Retinal pigment epithelial cell (primary cell): ENCODE data around the gene JAZF1.

Experiments used
- DNase-seq: peaks from one replicate; pipeline ENCODE4 v3.0.0-alpha.2; 2010; ENCODE audit warnings: low read depth
- H3K4me3 ChIP-seq: 2 replicates; pipeline ENCODE4 v1.5.1; 2011; ENCODE audit warnings: mild to moderate bottlenecking, low read length, control low read depth, moderate library complexity
- TF ChIP-seq, protein P1 (sequence below): conservative IDR thresholded peaks from 2 replicates; pipeline ENCODE4 v1.5.1; 2011; ENCODE audit warnings: low read depth, low read length, control low read depth, inconsistent platforms

Gene JAZF1

GRCh38 chr7:28180364-28181147 is at the start of gene JAZF1:
JAZF1 (minus strand) TSS chr7:28180795.
- peak within 1 kb of the TSS; percentile 70 for H3K4me3 ChIP-seq
- DNase-seq, result no peak
- TF ChIP-seq, protein P1, sequence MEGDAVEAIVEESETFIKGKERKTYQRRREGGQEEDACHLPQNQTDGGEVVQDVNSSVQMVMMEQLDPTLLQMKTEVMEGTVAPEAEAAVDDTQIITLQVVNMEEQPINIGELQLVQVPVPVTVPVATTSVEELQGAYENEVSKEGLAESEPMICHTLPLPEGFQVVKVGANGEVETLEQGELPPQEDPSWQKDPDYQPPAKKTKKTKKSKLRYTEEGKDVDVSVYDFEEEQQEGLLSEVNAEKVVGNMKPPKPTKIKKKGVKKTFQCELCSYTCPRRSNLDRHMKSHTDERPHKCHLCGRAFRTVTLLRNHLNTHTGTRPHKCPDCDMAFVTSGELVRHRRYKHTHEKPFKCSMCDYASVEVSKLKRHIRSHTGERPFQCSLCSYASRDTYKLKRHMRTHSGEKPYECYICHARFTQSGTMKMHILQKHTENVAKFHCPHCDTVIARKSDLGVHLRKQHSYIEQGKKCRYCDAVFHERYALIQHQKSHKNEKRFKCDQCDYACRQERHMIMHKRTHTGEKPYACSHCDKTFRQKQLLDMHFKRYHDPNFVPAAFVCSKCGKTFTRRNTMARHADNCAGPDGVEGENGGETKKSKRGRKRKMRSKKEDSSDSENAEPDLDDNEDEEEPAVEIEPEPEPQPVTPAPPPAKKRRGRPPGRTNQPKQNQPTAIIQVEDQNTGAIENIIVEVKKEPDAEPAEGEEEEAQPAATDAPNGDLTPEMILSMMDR, result no peak

GRCh38 chr7:28230261-28230660 is 49.7 kb upstream of the JAZF1 start:
- no peak for DNase-seq
- TF ChIP-seq, protein P1, result no peak
- H3K4me3 ChIP-seq, result no peak overlapping the region

DNA sequence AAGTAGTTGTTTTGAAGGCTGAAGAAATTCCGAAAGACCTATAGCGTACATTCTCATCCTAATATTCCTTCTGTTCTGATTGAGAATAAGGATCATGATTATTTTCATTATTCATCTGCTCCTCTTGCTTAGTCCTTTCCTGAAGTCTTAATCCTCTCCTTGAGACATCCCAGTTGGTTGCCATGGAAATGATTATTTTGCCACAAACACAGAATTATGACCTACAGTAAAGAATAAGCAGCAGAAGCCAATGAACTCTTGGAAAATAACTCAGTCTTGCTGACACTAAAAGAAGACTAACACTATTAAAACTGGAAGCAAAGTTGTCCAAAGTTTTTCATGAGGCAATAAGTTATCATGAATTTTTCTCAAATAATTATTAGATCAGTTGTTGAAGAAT is 47.8 kb upstream of the JAZF1 start:
- TF ChIP-seq, protein P1, result no peak
- peak; percentile 48 for DNase-seq
- H3K4me3 ChIP-seq, result no peak overlapping the region

DNA sequence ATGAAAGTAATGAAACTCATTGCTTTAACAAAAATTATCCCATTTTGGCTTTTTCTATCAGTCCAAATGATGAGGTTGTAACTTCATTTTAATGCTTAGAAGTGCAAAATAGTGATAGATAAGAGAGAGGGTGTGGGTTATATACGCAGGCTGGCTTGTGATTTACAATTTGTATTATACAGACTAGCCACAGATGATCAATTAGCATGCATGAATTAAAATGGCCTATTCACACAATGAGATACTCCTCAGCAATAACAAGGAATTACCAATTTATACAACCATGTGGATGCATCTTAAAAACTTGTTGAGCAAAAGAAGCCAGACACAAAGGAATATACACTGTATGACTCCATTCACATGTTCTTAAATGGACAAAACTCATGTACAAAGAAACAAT is 45.4 kb upstream of the JAZF1 start:
- no peak overlapping the region for H3K4me3 ChIP-seq
- no peak for DNase-seq
- TF ChIP-seq, protein P1, result no peak

DNA sequence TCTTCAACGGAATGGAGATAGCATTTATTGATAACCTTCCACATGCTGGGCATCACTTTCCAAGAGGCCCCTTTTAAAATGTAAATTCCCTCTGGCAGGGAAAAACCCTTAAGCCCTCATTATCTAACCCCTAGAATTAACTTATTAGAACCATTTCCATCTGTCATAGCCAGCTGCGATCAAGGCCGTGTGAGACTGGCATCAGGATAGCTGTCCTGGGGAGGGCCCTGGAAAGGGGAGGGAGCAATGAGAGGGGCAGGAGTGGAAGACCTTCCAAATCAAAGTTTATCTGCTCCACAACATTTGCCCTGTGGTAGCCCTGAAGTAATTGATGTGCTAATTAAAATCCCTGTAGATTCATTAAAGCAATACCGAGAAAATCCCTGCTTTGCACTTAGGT is 45.0 kb upstream of the JAZF1 start:
- no peak for DNase-seq
- H3K4me3 ChIP-seq, result no peak overlapping the region
- TF ChIP-seq, protein P1, result no peak

DNA sequence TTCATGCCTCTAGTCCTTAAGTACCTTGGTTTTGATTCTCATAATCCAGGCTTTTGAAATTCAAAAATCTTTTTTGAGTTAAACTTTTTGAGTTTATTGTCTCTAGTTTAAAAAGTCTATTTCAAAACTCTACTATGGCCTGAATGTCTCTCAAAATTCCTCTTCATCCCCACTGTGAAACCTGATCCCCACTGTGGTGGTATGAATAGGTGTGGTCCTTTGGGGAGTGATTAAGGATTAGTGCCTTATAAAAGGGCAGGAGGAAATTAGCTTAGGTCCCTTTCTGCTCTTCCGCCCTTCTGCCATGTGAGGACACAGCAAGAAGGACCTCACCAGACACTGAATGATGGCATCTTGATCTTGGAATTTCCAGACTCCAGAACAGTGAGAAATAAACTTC is 44.1 kb upstream of the JAZF1 start:
- DNase-seq, result no peak
- no peak overlapping the region for H3K4me3 ChIP-seq
- TF ChIP-seq, protein P1, result no peak

- no peak overlapping the region for H3K4me3 ChIP-seq
- no peak for DNase-seq
- TF ChIP-seq, protein P1, result no peak
These were observed 43.6 kb upstream of the JAZF1 start for GRCh38 chr7:28224172-28224571.
